HUES64 (cell line): ENCODE data around the gene ARHGAP10.
"Not testable (repeated sequence)": the region's sequence is repeated elsewhere in the genome, so short reads cannot be mapped to it uniquely, and the experiment has no call there.

ENCODE experiments used
- H3K27ac ChIP-seq: 2 replicates; pipeline ENCODE4 v1.7.0; 2013; ENCODE audit warnings: low read depth, low read length, inconsistent platforms
- H3K27me3 ChIP-seq: 2 replicates; pipeline ENCODE4 v1.6.1; 2013; ENCODE audit warnings: mild to moderate bottlenecking, low read length; ENCODE audit not compliant: insufficient read depth
- H3K36me3 ChIP-seq: 2 replicates; pipeline ENCODE4 v1.6.1; 2013; ENCODE audit warnings: mild to moderate bottlenecking, low read length; ENCODE audit not compliant: insufficient read depth
- H3K4me1 ChIP-seq: 2 replicates; pipeline ENCODE4 v1.6.1; 2013; ENCODE audit warnings: mild to moderate bottlenecking, low read length, moderate library complexity; ENCODE audit not compliant: insufficient read depth
- H3K4me3 ChIP-seq: 2 replicates; pipeline ENCODE4 v1.5.1; 2013; ENCODE audit warnings: mild to moderate bottlenecking, low read length, moderate library complexity
- H3K9ac ChIP-seq: 2 replicates; pipeline ENCODE4 v1.6.1; 2013; ENCODE audit warnings: mild to moderate bottlenecking, low read depth, low read length
- H3K9me3 ChIP-seq: 2 replicates; pipeline ENCODE4 v1.6.1; 2013; ENCODE audit warnings: low read depth, low read length; ENCODE audit not compliant: insufficient read depth
- WGBS: fragments of 150-250, 120-280 bp; methylation state at CpG from one replicate; pipeline ENCODE4 v1.1.7; 2013; ENCODE audit warnings: missing lambda C conversion rate; 5-methylcytosine and 5-hydroxymethylcytosine counted together

Gene ARHGAP10

DNA sequence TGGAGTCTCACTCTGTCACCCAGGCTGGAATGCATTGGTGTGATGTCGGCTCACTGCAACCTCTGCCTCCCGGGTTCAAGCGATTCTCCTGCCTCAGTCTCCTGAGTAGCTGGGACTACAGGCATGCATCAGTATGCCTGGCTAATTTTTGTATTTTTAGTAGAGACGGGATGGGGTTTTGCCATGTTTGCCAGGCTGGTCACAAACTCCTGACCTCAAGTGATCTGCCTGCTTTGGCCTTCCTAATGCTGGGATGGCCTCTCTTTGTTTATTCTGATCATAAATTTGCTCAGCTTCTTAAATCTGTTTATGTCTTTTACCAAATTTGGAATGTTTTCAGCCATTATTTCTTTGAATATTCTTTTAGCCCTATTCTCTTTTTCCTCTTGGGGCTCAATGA, 67.2 kb downstream of the ARHGAP10 start:
- not testable (repeated sequence) for H3K27me3 ChIP-seq, H3K9ac ChIP-seq
- WGBS = 91% methylated on average over 4 of the region's 4 CpGs

DNA sequence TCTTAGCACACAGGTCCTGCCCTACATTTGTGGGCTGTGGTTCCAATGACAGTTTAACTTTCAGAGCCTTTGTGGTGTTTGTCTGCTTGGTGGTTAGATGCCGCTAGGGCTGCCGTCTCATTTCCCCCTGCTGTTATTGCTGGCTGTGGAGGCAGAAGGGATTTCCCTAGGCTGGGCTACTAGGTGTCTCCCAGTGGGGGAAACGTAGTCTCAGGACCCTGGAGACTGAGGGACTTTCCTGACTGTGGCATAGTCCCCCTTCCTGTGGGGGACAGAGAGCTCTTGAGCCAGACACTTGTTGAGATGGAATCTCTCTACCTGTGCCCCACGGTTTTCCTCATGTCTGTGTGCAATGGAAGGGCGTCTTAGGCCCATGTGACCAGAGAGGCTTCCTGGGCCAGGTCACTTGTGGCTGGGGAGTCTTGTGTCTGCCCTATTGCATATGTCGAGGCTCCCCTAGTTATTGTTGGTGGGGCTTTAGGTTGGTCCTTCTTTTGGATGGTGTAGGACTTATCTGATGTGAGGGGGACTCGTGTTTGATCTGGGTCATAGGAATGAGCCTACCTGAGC, 68.2 kb downstream of the ARHGAP10 start:
- Histone ChIP-seq H3K9me3 (no peaks in the 10 kb centered on the region), H3K27ac (no peak overlapping the region), H3K36me3 (no peaks in the 10 kb centered on the region), H3K4me3 (no peak overlapping the region), H3K9ac (no peak overlapping the region), H3K4me1 (peaks cover 7% of the 10 kb centered on the region; the same call in 1 of the 2 replicates), H3K27me3 (no peaks in the 10 kb centered on the region)
- WGBS = 80% methylated on average over 7 of the region's 7 CpGs

More for the DNA sequence above, 67.2 kb downstream of the ARHGAP10 start:
- not testable (repeated sequence) for H3K9me3 ChIP-seq, H3K4me1 ChIP-seq, H3K4me3 ChIP-seq, H3K36me3 ChIP-seq, H3K27ac ChIP-seq

DNA sequence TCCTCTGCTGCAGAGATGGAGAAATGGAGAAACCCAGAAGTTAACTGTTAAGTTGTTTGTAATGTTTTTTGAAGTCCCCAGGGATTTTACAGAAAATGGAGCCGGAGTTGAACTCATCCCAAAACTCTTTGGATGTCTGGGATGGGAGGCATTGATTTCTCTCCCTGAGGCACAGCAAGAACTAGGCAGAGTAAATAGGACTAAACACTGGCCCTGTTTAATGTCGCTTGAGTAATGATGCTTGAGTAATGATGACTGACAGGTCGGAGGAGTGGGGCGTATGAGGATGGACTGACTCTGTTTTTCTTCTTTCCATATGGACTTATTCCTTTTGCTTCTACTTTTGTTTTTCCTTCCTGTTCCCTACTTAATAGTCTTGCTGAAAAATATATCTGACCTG, 69.9 kb downstream of the ARHGAP10 start:
- Histone ChIP-seq H3K36me3 (no peaks in the 10 kb centered on the region), H3K4me3 (no peak overlapping the region), H3K4me1 (peaks cover 7% of the 10 kb centered on the region; the same call in 1 of the 2 replicates), H3K9me3 (no peaks in the 10 kb centered on the region), H3K9ac (no peak overlapping the region), H3K27me3 (no peaks in the 10 kb centered on the region), H3K27ac (no peak overlapping the region)
- WGBS = 93% methylated on average over 4 of the region's 4 CpGs

DNA sequence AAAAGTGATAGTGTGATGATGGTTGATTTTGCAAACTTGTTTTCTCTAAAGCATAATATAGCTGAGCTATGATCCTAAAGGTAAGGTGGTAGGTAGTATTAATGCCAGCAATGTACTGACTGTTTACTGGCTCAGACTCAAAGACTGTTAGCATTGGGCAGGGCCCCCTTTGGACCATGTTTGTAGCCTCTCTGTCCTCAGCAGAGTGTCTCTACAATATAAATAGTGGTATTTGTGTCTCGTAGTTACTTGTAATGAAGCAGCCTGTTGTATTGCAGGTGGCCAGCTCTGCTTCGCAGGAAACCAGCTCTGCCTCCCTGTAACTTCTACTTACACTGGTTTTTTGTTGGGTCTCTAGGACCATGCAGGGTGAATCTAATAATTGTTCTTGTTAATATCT, 70.5 kb downstream of the ARHGAP10 start:
- WGBS = 74% methylated on average over 2 of the region's 2 CpGs

DNA sequence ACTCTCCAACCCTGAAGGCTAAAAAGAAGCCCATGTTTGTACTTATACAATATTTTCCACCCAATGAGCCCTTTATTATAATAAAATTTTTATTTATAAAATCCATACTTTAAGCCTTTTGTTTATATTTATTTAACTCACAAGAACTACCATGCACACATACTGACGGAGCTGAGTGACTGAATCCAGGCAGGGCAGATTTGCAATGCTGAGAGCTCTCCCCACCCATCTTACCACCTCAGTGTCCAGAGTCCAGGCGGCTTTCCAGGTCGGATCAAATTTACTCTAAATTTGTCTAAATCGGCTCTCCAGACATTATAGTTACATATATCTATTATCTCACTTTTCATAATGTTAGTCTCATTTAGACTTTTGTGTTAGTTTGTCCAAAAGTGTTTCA, 74.1 kb downstream of the ARHGAP10 start:
- H3K27me3 ChIP-seq = no peaks in the 10 kb centered on the region
- H3K4me1 ChIP-seq = no peaks in the 10 kb centered on the region; the same call in 1 of the 2 replicates
- no peak overlapping the region for H3K27ac ChIP-seq
- H3K9me3 ChIP-seq = no peaks in the 10 kb centered on the region
- 96% methylated on average over 4 of the region's 4 CpGs for WGBS
- no peak overlapping the region for H3K4me3 ChIP-seq
- no peak overlapping the region for H3K9ac ChIP-seq
- H3K36me3 ChIP-seq = no peaks in the 10 kb centered on the region

More for the DNA sequence above, 70.5 kb downstream of the ARHGAP10 start:
- Histone ChIP-seq H3K27me3 (no peaks in the 10 kb centered on the region), H3K4me1 (peaks cover 7% of the 10 kb centered on the region; the same call in 1 of the 2 replicates), H3K9ac (no peak overlapping the region), H3K27ac (no peak overlapping the region), H3K4me3 (no peak overlapping the region), H3K36me3 (no peaks in the 10 kb centered on the region), H3K9me3 (no peaks in the 10 kb centered on the region)

DNA sequence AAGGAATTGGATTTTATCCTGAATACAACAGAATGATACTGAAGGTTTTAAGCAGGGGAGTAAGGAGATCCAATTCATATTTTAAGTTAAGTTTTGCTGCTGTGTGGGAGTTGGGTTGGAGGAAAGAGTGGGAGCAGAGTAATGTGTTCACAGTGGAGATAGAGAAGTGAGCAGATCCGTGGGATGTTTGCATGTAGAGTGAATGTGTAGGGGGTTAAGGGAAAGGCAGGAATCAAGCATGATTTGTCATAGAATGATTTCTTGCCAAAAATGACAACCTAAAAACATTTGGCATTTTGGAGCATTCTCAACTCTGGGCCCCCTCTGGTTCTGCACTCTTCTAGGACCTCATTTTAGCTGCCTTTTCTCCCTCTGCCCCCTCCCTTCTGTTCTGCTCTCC, 76.6 kb downstream of the ARHGAP10 start:
- H3K4me1 ChIP-seq = peaks cover 2% of the 10 kb centered on the region; the same call in 1 of the 2 replicates
- H3K36me3 ChIP-seq = no peaks in the 10 kb centered on the region
- no peak overlapping the region for H3K4me3 ChIP-seq
- WGBS = 93% methylated on average over 1 of the region's 1 CpG
- H3K27ac ChIP-seq = no peak overlapping the region
- H3K27me3 ChIP-seq = no peaks in the 10 kb centered on the region
- no peaks in the 10 kb centered on the region for H3K9me3 ChIP-seq
- no peak overlapping the region for H3K9ac ChIP-seq

DNA sequence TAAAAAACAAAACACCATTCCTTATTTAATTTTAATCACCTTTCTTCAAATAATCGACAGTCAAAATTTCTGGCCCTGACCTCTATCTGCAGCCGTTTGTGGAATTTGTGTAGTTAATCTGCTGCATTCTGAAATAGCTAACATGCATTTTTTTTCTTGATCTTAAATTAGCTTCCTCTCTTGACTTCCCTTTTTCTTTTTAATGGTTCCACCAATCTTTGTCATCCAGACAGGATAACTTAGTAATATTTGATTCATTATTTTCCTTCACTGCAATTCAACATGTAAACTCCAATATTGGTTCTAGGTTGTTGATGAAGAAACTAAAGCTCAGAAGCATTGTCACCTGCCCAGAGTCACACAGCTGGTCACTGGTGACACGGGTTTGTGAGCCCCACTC, 77.3 kb downstream of the ARHGAP10 start:
- Histone ChIP-seq H3K4me1 (peaks cover 2% of the 10 kb centered on the region), H3K9ac (no peak overlapping the region), H3K27ac (no peak overlapping the region), H3K4me3 (no peak overlapping the region), H3K9me3 (no peaks in the 10 kb centered on the region), H3K36me3 (no peaks in the 10 kb centered on the region), H3K27me3 (no peaks in the 10 kb centered on the region)
- 96% methylated on average over 3 of the region's 3 CpGs for WGBS

DNA sequence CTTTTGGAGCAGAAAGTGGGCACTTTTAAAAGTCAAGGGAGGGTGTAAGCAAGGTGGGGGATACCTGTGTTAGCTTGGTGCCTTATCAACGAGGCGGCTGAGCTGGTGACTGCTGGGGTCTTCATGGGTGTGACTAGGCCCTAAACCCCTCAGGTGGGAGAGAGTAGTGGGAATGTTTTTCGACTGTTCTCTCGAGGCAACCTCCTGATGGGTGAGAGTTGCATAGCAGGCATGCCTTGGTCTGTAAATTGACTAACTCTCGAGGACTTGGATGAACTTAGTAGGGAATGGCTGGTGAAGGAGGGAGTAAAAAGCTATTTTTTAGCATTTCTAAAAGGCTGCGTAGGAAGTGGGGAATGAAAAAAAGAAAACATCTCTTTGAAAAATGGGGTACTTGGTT, 80.0 kb downstream of the ARHGAP10 start:
- Histone ChIP-seq H3K27ac (no peak overlapping the region), H3K4me3 (no peak overlapping the region), H3K36me3 (no peaks in the 10 kb centered on the region), H3K27me3 (no peaks in the 10 kb centered on the region), H3K9me3 (no peaks in the 10 kb centered on the region), H3K9ac (no peak overlapping the region), H3K4me1 (peaks cover 2% of the 10 kb centered on the region; the same call in 1 of the 2 replicates)
- 71% methylated on average over 6 of the region's 6 CpGs for WGBS

DNA sequence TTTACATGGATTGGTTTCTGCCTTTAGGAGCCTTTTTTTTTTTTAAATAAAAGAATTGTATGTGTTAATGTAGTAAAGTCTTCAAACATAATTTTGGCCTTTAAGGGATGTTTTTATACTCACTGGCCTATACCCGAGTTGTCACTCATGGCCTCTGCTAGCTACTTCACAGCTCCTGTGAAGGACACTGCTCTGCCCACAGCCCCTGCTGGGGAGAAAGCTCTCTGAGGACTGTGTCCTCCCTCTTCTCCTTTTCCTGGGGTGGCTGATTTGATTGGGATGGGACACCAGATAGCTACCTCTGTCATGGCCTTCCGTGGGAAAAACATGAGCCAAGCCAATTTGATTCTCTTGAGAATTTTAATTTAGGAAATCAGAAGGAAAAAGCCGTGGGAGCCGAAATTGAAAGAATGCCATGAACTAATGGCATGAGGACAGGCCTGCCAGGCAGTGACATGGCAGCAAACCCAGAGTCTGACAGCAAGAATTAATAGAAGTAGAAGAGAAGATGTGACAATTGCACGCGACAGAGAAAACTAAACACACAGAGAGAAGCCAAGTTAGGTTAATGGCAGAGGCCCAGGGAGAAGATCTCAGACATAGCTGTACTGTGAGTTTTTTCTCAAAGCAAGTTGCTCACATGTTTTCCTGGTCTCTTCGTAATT, 81.4 kb downstream of the ARHGAP10 start:
- WGBS = 91% methylated on average over 7 of the region's 7 CpGs
- Histone ChIP-seq H3K9ac (no peak overlapping the region), H3K9me3 (no peaks in the 10 kb centered on the region), H3K27me3 (no peaks in the 10 kb centered on the region), H3K27ac (no peak overlapping the region), H3K4me3 (no peak overlapping the region), H3K36me3 (no peaks in the 10 kb centered on the region), H3K4me1 (peaks cover 2% of the 10 kb centered on the region; the same call in 1 of the 2 replicates)

DNA sequence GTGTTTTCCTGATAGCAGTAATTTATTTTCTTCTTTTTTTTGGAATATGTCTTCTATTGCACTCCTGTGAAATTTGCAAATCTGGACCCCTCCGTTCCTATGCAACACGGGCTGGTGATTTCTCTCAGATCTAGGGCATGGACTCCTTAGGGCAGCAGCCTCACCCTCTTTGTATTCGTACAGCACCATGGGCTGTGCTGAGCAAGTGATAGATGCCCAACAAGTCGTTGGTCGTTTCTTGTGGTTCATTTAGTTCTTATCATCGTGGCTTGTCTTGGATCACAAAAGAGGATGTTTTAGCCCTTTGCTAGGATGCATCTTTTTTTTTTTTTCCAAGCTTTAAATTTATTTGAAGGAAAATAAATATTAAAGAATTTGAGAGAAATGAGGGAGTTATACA, 82.1 kb downstream of the ARHGAP10 start:
- Histone ChIP-seq H3K9me3 (no peaks in the 10 kb centered on the region), H3K4me3 (no peak overlapping the region), H3K27me3 (no peaks in the 10 kb centered on the region), H3K4me1 (peaks cover 2% of the 10 kb centered on the region; the same call in 1 of the 2 replicates), H3K27ac (no peak overlapping the region), H3K9ac (no peak overlapping the region), H3K36me3 (no peaks in the 10 kb centered on the region)
- 94% methylated on average over 6 of the region's 6 CpGs for WGBS

DNA sequence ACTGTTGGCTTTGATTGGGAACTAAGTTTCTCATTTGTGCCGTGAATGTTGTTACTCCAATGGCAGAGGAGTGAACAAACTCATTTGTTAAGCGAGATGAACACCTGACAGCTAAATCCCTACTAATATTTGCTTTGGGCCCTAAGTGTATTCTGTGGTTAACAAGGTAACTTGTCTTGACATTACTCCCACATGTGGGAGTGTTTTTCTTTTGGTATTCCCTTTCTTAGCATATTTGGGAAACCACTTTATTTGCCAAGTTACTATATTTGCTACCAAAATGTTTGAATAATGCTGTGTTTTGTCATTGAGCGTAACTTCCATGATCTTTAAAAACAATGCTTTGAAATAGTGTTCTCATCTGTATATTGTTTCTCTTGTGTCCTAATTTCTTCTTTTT, 82.5 kb downstream of the ARHGAP10 start:
- Histone ChIP-seq H3K9ac (no peak overlapping the region), H3K4me1 (peaks cover 2% of the 10 kb centered on the region; the same call in 1 of the 2 replicates), H3K36me3 (no peaks in the 10 kb centered on the region), H3K9me3 (no peaks in the 10 kb centered on the region), H3K4me3 (no peak overlapping the region), H3K27ac (no peak overlapping the region), H3K27me3 (no peaks in the 10 kb centered on the region)
- WGBS = 90% methylated on average over 2 of the region's 3 CpGs
